ENCODE data around the gene CTNNBIP1.

CTNNBIP1 gene

GRCh38 chr1:9867408-9868243 is 42.4 kb downstream of the CTNNBIP1 start:
- TF ChIP-seq OSR1 (CRISPR knock-in tag; IDR thresholded peaks at IDR 0.05), result no peak
- TF ChIP-seq CREB5 (CRISPR knock-in tag; IDR thresholded peaks at IDR 0.05; ENCODE audit: low read depth), result no peak
- TF ChIP-seq ZNF70 (CRISPR knock-in tag; IDR thresholded peaks at IDR 0.05), result no peak
- TF ChIP-seq ESRRG (CRISPR knock-in tag; IDR thresholded peaks at IDR 0.05), result no peak
- no peak for TF ChIP-seq CSDC2 (CRISPR knock-in tag; IDR thresholded peaks at IDR 0.05)
- no peak for TF ChIP-seq ZNF8 (CRISPR knock-in tag; IDR thresholded peaks at IDR 0.05)
- no peak for TF ChIP-seq TSHZ2 (CRISPR knock-in tag; IDR thresholded peaks at IDR 0.05)
- TF ChIP-seq BACH2 (CRISPR knock-in tag; IDR thresholded peaks at IDR 0.05; ENCODE audit: borderline replicate concordance), result no peak
- TF ChIP-seq CSRNP3 (CRISPR knock-in tag; IDR thresholded peaks at IDR 0.05), result no peak
- TF ChIP-seq PPARA (CRISPR knock-in tag; IDR thresholded peaks at IDR 0.05; ENCODE audit: borderline replicate concordance), result no peak
- no peak for TF ChIP-seq RARB (CRISPR knock-in tag; IDR thresholded peaks at IDR 0.05)
- TF ChIP-seq ISL1 (CRISPR knock-in tag; IDR thresholded peaks at IDR 0.05), result no peak
- TF ChIP-seq ARNTL (CRISPR knock-in tag; IDR thresholded peaks at IDR 0.05; ENCODE audit: borderline replicate concordance, low read depth), result no peak
- TF ChIP-seq ZNF565 (CRISPR knock-in tag; conservative IDR thresholded peaks at IDR 0.05; ENCODE audit: low read depth), result no peak
- no peak for TF ChIP-seq GLIS3 (CRISPR knock-in tag; IDR thresholded peaks at IDR 0.05)
- no peak for TF ChIP-seq ZC3H10 (CRISPR knock-in tag; IDR thresholded peaks at IDR 0.05)
- no peak for TF ChIP-seq SNAI2 (CRISPR knock-in tag; IDR thresholded peaks at IDR 0.05)
- ATAC-seq, result peak; percentile 97

- TF ChIP-seq POU6F1 (CRISPR knock-in tag; IDR thresholded peaks at IDR 0.05; ENCODE audit: borderline replicate concordance, low read depth) (no peak), CSDC2 (CRISPR knock-in tag; IDR thresholded peaks at IDR 0.05) (no peak), ZNF565 (CRISPR knock-in tag; conservative IDR thresholded peaks at IDR 0.05; ENCODE audit: low read depth) (no peak), ZC3H10 (CRISPR knock-in tag; IDR thresholded peaks at IDR 0.05) (no peak), PATZ1 (CRISPR knock-in tag; IDR thresholded peaks at IDR 0.05; ENCODE audit: borderline replicate concordance) (no peak), PPARA (CRISPR knock-in tag; IDR thresholded peaks at IDR 0.05; ENCODE audit: borderline replicate concordance) (no peak), SNAI2 (CRISPR knock-in tag; IDR thresholded peaks at IDR 0.05) (no peak), CREB5 (CRISPR knock-in tag; IDR thresholded peaks at IDR 0.05; ENCODE audit: low read depth) (no peak), TOX (CRISPR knock-in tag; IDR thresholded peaks at IDR 0.05; ENCODE audit: borderline replicate concordance) (no peak), ESRRG (CRISPR knock-in tag; IDR thresholded peaks at IDR 0.05) (no peak), TSHZ2 (CRISPR knock-in tag; IDR thresholded peaks at IDR 0.05) (no peak), ZNF70 (CRISPR knock-in tag; IDR thresholded peaks at IDR 0.05) (no peak), ZFP3 (CRISPR knock-in tag; IDR thresholded peaks at IDR 0.05) (no peak), CSRNP3 (CRISPR knock-in tag; IDR thresholded peaks at IDR 0.05) (no peak), ZFP30 (CRISPR knock-in tag; IDR thresholded peaks at IDR 0.05) (no peak), OSR1 (CRISPR knock-in tag; IDR thresholded peaks at IDR 0.05) (no peak)
- no peak for ATAC-seq
These were observed 43.2 kb downstream of the CTNNBIP1 start for GRCh38 chr1:9866836-9867235.
